OCI-LY7 (cell line): ENCODE measurements around the gene OR1F1. TPM values are rescaled to one million over a fixed set of nuclear protein-coding genes. Genes with fewer than 3 reads are reported as not detected.

Source experiments
- BruUV-seq: library from RNA; stranded (reverse); fragments of 400-500 nt; replicated peaks from 2 replicates; lab custom pipeline; 2021; lab: Mats Ljungman, UMichigan
- CTCF ChIA-PET: fragments of 300-600 bp; sonication (Branson Sonifier 250); formaldehyde crosslinking; loops from one replicate; lab custom pipeline; 2022; ENCODE audit warnings: antibody characterized with exemption; ENCODE audit not compliant: unreplicated experiment; lab: Charles Lee
- POLR2A ChIA-PET: fragments of 300-600 bp; sonication (Branson Sonifier 250); formaldehyde crosslinking; loops from one replicate; lab custom pipeline; 2022; ENCODE audit warnings: antibody characterized with exemption; lab: Charles Lee
- DNase-seq: peaks from one replicate; pipeline ENCODE4 v3.0.0-alpha.2; 2015; ENCODE audit warnings: low spot score
- H2AFZ ChIP-seq: fragments of 200-600 bp; sonication (generic), shearing (Covaris generic); 2 replicates; pipeline ENCODE4 v1.6.1; 2014; ENCODE audit warnings: mild to moderate bottlenecking, antibody characterized with exemption, low read length, moderate library complexity
- H3K27ac ChIP-seq: fragments of 200-600 bp; sonication (generic); 2 replicates; pipeline ENCODE4 v1.5.1; 2014; ENCODE audit warnings: mixed run types, low read depth, mild to moderate bottlenecking, moderate library complexity, low read length, inconsistent platforms; ENCODE audit not compliant: poor library complexity, severe bottlenecking
- H3K36me3 ChIP-seq: fragments of 200-600 bp; sonication (generic); 2 replicates; pipeline ENCODE4 v1.6.1; 2014; ENCODE audit warnings: mild to moderate bottlenecking, antibody characterized with exemption, low read length, moderate library complexity, mixed read lengths; ENCODE audit not compliant: insufficient read depth
- H3K4me1 ChIP-seq: fragments of 200-600 bp; sonication (generic); 2 replicates; pipeline ENCODE4 v1.5.1; 2014; ENCODE audit warnings: mild to moderate bottlenecking, low read length; ENCODE audit not compliant: insufficient read depth, poor library complexity, severe bottlenecking
- H3K4me2 ChIP-seq: fragments of 200-600 bp; sonication (generic); 2 replicates; pipeline ENCODE4 v1.6.1; 2014; ENCODE audit warnings: mild to moderate bottlenecking, low read length
- H3K4me3 ChIP-seq: fragments of 200-600 bp; sonication (generic); 2 replicates; pipeline ENCODE4 v1.5.1; 2014; ENCODE audit warnings: mild to moderate bottlenecking, low read depth, low read length; ENCODE audit not compliant: poor library complexity, severe bottlenecking
- H3K79me2 ChIP-seq: fragments of 200-600 bp; sonication (generic); 2 replicates; pipeline ENCODE4 v1.6.1; 2016; ENCODE audit warnings: low read depth, mild to moderate bottlenecking, low read length, moderate library complexity, mixed read lengths; ENCODE audit not compliant: insufficient read depth
- H3K9me2 ChIP-seq: fragments of 200-600 bp; sonication (generic); 2 replicates; pipeline ENCODE4 v1.6.1; 2016; ENCODE audit warnings: mild to moderate bottlenecking, low read length, mixed read lengths; ENCODE audit not compliant: insufficient read depth
- H3K9me3 ChIP-seq: fragments of 200-600 bp; sonication (generic); 2 replicates; pipeline ENCODE4 v1.6.1; 2014; ENCODE audit warnings: mild to moderate bottlenecking, mixed run types, low read length, mixed read lengths
- H4K20me1 ChIP-seq: fragments of 200-600 bp; sonication (generic); 2 replicates; pipeline ENCODE4 v1.6.1; 2014; ENCODE audit warnings: mild to moderate bottlenecking, antibody characterized with exemption, low read length, moderate library complexity, mixed read lengths; ENCODE audit not compliant: insufficient read depth
- CTCF ChIP-seq: fragments of 200-600 bp; sonication (generic); conservative IDR thresholded peaks from 2 replicates; pipeline ENCODE4 v1.5.1; 2014; ENCODE audit warnings: mild to moderate bottlenecking, antibody characterized with exemption, low read length, moderate library complexity, mixed read lengths
- EZH2phosphoT487 ChIP-seq: fragments of 200-600 bp; sonication (generic); IDR thresholded peaks from 2 replicates; pipeline ENCODE4 v1.6.1; 2018; ENCODE audit warnings: low read depth, borderline replicate concordance, mild to moderate bottlenecking, mixed run types, antibody characterized with exemption, low read length, moderate library complexity, mixed read lengths
- intact Hi-C: fragments of 100-400 bp; cut with micrococcal nuclease; formaldehyde crosslinking; loops from one replicate; pipeline ENCODE4 v1.10.0; 2022; ENCODE audit not compliant: unreplicated experiment
- total RNA-seq, 2 experiments: library from RNA; depleted of rRNA in 1 of 2; stranded (reverse); fragments of >200 nt in 1 of 2; shearing (Covaris generic) in 1 of 2; gene quantifications; 2 replicates each; pipeline ENCODE4 v1.2.3, GENCODE V29; 2014 to 2022

OR1F1 gene
- total RNA-seq, 2 experiments from 2014 or later: not detected

- H3K36me3 ChIP-seq: no peaks in the 10 kb centered on the region
- H4K20me1 ChIP-seq: no peaks in the 10 kb centered on the region
- ChIA-PET POLR2A (no interaction called here), CTCF (no interaction called here)
- no peaks in the 10 kb centered on the region for H3K9me3 ChIP-seq
- no peak for TF ChIP-seq EZH2phosphoT487
- no peak for TF ChIP-seq CTCF
- intact Hi-C loops: no loop called here
- no peak overlapping the region for H3K4me2 ChIP-seq
- H3K4me1 ChIP-seq: peaks cover 7% of the 10 kb centered on the region
- DNase-seq: no peak
- H3K27ac ChIP-seq: no peak overlapping the region
- BruUV-seq: no TSS peak
- no peaks in the 10 kb centered on the region for H3K9me2 ChIP-seq
- no peaks in the 10 kb centered on the region for H3K79me2 ChIP-seq
- no peak overlapping the region for H3K4me3 ChIP-seq
- H2AFZ ChIP-seq: no peak overlapping the region
These were observed 66.3 kb downstream of the OR1F1 start for GRCh38 chr16:3254309-3254708.

Other genes with a start within 250 kb of the OR1F1 start
- 0.09 and 0.28 TPM in 2 replicates for gene KREMEN2, start 223.9 kb upstream of the OR1F1 start, total RNA-seq (2014; rRNA removed; shearing (Covaris generic))
- 0.31 TPM in 1 of 2 replicates, not detected in the other for gene KREMEN2, start 223.9 kb upstream of the OR1F1 start, total RNA-seq (2022)
- 38.1 and 49.1 TPM in 2 replicates for gene PAQR4, start 218.9 kb upstream of the OR1F1 start, total RNA-seq (2014; rRNA removed; shearing (Covaris generic))
- gene PAQR4, start 218.9 kb upstream of the OR1F1 start, total RNA-seq (2022): 59.7 and 67.4 TPM in 2 replicates
- gene PKMYT1, start 207.8 kb upstream of the OR1F1 start, total RNA-seq (2014; rRNA removed; shearing (Covaris generic)): 80.2 and 104 TPM in 2 replicates
- gene PKMYT1, start 207.8 kb upstream of the OR1F1 start, total RNA-seq (2022): 195 and 197 TPM in 2 replicates
- gene CLDN9, start 175.3 kb upstream of the OR1F1 start, total RNA-seq (2014; rRNA removed; shearing (Covaris generic)): 0.44 TPM in 1 of 2 replicates, not detected in the other
- gene CLDN9, start 175.3 kb upstream of the OR1F1 start, total RNA-seq (2022): 0.42 and 0.59 TPM in 2 replicates
- not detected in 2 replicates for gene CLDN6, start 170.0 kb upstream of the OR1F1 start, total RNA-seq (2014; rRNA removed; shearing (Covaris generic))
- not detected in 2 replicates for gene CLDN6, start 170.0 kb upstream of the OR1F1 start, total RNA-seq (2022)
- gene TNFRSF12A, start 167.8 kb upstream of the OR1F1 start, total RNA-seq (2014; rRNA removed; shearing (Covaris generic)): 4.1 and 4.9 TPM in 2 replicates
- gene TNFRSF12A, start 167.8 kb upstream of the OR1F1 start, total RNA-seq (2022): 1.3 and 1.9 TPM in 2 replicates
- 17.1 and 29.1 TPM in 2 replicates for gene HCFC1R1, start 164.3 kb upstream of the OR1F1 start, total RNA-seq (2014; rRNA removed; shearing (Covaris generic))
- gene HCFC1R1, start 164.3 kb upstream of the OR1F1 start, total RNA-seq (2022): 32.2 and 39.4 TPM in 2 replicates
- 33.7 and 36.0 TPM in 2 replicates for gene THOC6, start 164.2 kb upstream of the OR1F1 start, total RNA-seq (2014; rRNA removed; shearing (Covaris generic))
- gene THOC6, start 164.2 kb upstream of the OR1F1 start, total RNA-seq (2022): 26.3 and 33.6 TPM in 2 replicates
- gene BICDL2, start 151.3 kb upstream of the OR1F1 start, total RNA-seq (2014; rRNA removed; shearing (Covaris generic)): not detected in 2 replicates
- not detected in 2 replicates for gene BICDL2, start 151.3 kb upstream of the OR1F1 start, total RNA-seq (2022)
- 0.63 and 2.6 TPM in 2 replicates for gene MMP25, start 141.6 kb upstream of the OR1F1 start, total RNA-seq (2014; rRNA removed; shearing (Covaris generic))
- 5.6 and 5.8 TPM in 2 replicates for gene MMP25, start 141.6 kb upstream of the OR1F1 start, total RNA-seq (2022)
- gene IL32, start 122.6 kb upstream of the OR1F1 start, total RNA-seq (2014; rRNA removed; shearing (Covaris generic)): not detected in 2 replicates
- not detected in 2 replicates for gene IL32, start 122.6 kb upstream of the OR1F1 start, total RNA-seq (2022)
- gene ZSCAN10, start 88.9 kb upstream of the OR1F1 start, total RNA-seq (2014; rRNA removed; shearing (Covaris generic)): 0.09 TPM in 1 of 2 replicates, not detected in the other
- 0.49 and 0.72 TPM in 2 replicates for gene ZSCAN10, start 88.9 kb upstream of the OR1F1 start, total RNA-seq (2022)
- 0.67 and 1.2 TPM in 2 replicates for gene ZNF205, start 75.6 kb upstream of the OR1F1 start, total RNA-seq (2014; rRNA removed; shearing (Covaris generic))
- 0.30 TPM in 1 of 2 replicates, not detected in the other for gene ZNF205, start 75.6 kb upstream of the OR1F1 start, total RNA-seq (2022)
- gene ZNF213, start 53.2 kb upstream of the OR1F1 start, total RNA-seq (2014; rRNA removed; shearing (Covaris generic)): 3.4 and 4.8 TPM in 2 replicates
- gene ZNF213, start 53.2 kb upstream of the OR1F1 start, total RNA-seq (2022): 8.5 and 9.1 TPM in 2 replicates
- 19.8 and 26.2 TPM in 2 replicates for gene ZNF200, start 47.0 kb downstream of the OR1F1 start, total RNA-seq (2014; rRNA removed; shearing (Covaris generic))
- gene ZNF200, start 47.0 kb downstream of the OR1F1 start, total RNA-seq (2022): 13.9 TPM in 2 replicates
- 0.57 TPM in 1 of 2 replicates, not detected in the other for gene MEFV, start 68.4 kb downstream of the OR1F1 start, total RNA-seq (2014; rRNA removed; shearing (Covaris generic))
- 0.27 TPM in 1 of 2 replicates, not detected in the other for gene MEFV, start 68.4 kb downstream of the OR1F1 start, total RNA-seq (2022)
- 65.2 and 65.9 TPM in 2 replicates for gene ZNF263, start 95.3 kb downstream of the OR1F1 start, total RNA-seq (2014; rRNA removed; shearing (Covaris generic))
- 27.6 and 27.9 TPM in 2 replicates for gene ZNF263, start 95.3 kb downstream of the OR1F1 start, total RNA-seq (2022)
- 0.03 and 0.10 TPM in 2 replicates for gene TIGD7, start 117.2 kb downstream of the OR1F1 start, total RNA-seq (2014; rRNA removed; shearing (Covaris generic))
- gene TIGD7, start 117.2 kb downstream of the OR1F1 start, total RNA-seq (2022): 5.1 TPM in 2 replicates
- 1.4 and 2.6 TPM in 2 replicates for gene ZNF75A, start 117.3 kb downstream of the OR1F1 start, total RNA-seq (2014; rRNA removed; shearing (Covaris generic))
- 18.9 and 23.0 TPM in 2 replicates for gene ZNF75A, start 117.3 kb downstream of the OR1F1 start, total RNA-seq (2022)
- gene OR2C1, start 167.7 kb downstream of the OR1F1 start, total RNA-seq (2014; rRNA removed; shearing (Covaris generic)): 0.09 and 0.10 TPM in 2 replicates
- gene OR2C1, start 167.7 kb downstream of the OR1F1 start, total RNA-seq (2022): not detected in 2 replicates
- 19.4 and 22.5 TPM in 2 replicates for gene ZSCAN32, start 212.8 kb downstream of the OR1F1 start, total RNA-seq (2014; rRNA removed; shearing (Covaris generic))
- gene ZSCAN32, start 212.8 kb downstream of the OR1F1 start, total RNA-seq (2022): 17.0 and 22.9 TPM in 2 replicates
- 21.1 and 23.3 TPM in 2 replicates for gene ZNF174, start 213.0 kb downstream of the OR1F1 start, total RNA-seq (2014; rRNA removed; shearing (Covaris generic))
- 20.6 and 21.7 TPM in 2 replicates for gene ZNF174, start 213.0 kb downstream of the OR1F1 start, total RNA-seq (2022)